Erythroblast (primary cell): ENCODE results near the gene SLC25A52.
"Not testable (repeated sequence)": the region's sequence is repeated elsewhere in the genome, so short reads cannot be mapped to it uniquely, and the experiment has no call there.

Experiments
- GATA1 ChIP-seq: IDR thresholded peaks from 2 replicates; pipeline ENCODE4 v1.6.1; 2011; ENCODE audit warnings: low read depth, mild to moderate bottlenecking, control low read depth, low read length, moderate library complexity
- POLR2A ChIP-seq: IDR thresholded peaks from 2 replicates; pipeline ENCODE4 v1.6.1; 2011; ENCODE audit warnings: mild to moderate bottlenecking, low read length

GRCh38 chr18:31809049-31809448, 48.4 kb upstream of the SLC25A52 start:
- TF ChIP-seq POLR2A, GATA1: not testable (repeated sequence)
